ENCODE results near the gene IL10RB. TPM values are rescaled to one million over a fixed set of nuclear protein-coding genes. Genes with fewer than 3 reads are reported as not detected.
"Not testable (repeated sequence)": the region's sequence is repeated elsewhere in the genome, so short reads cannot be mapped to it uniquely, and the experiment has no call there.

The IL10RB gene
- total RNA-seq, 4 donors from 2014 or later: 20.7 to 28.1 (median 23.4) TPM

DNA sequence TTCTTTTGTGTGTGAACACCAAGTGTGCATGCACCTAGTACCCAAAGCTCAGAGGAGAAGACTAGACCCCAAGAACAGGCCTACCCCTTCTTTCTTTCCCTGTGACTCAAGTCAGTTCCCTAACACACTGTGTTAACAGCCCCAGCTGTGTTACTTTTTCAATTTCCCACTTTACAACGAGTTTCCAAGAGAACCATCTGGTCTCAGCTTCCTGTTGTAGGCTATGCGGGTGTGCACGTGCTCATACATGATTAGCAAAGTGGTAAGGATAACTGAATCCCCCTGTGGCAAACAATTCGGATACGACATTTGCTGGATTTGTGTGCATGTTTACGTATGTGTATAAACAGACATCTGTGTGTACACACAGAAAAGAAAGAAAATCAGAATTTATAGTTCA lies 18.6 kb upstream of the IL10RB start:
- WGBS: 71% methylated on average over 6 of the region's 6 CpGs
- H3K9me3 ChIP-seq: no peaks in the 10 kb centered on the region
- H3K27me3 ChIP-seq: no peaks in the 10 kb centered on the region
- peaks cover 67% of the 10 kb centered on the region for H3K36me3 ChIP-seq
- H3K4me3 ChIP-seq: no peak overlapping the region
- peaks cover 6% of the 10 kb centered on the region for H3K4me1 ChIP-seq
- no peak for DNase-seq (ENCODE audit: low spot score in 2 of 2)
- TF ChIP-seq, protein P1, sequence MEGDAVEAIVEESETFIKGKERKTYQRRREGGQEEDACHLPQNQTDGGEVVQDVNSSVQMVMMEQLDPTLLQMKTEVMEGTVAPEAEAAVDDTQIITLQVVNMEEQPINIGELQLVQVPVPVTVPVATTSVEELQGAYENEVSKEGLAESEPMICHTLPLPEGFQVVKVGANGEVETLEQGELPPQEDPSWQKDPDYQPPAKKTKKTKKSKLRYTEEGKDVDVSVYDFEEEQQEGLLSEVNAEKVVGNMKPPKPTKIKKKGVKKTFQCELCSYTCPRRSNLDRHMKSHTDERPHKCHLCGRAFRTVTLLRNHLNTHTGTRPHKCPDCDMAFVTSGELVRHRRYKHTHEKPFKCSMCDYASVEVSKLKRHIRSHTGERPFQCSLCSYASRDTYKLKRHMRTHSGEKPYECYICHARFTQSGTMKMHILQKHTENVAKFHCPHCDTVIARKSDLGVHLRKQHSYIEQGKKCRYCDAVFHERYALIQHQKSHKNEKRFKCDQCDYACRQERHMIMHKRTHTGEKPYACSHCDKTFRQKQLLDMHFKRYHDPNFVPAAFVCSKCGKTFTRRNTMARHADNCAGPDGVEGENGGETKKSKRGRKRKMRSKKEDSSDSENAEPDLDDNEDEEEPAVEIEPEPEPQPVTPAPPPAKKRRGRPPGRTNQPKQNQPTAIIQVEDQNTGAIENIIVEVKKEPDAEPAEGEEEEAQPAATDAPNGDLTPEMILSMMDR (IDR thresholded peaks at IDR 0.05): no peak
- TF ChIP-seq EP300 (IDR thresholded peaks at IDR 0.05) (no peak), POLR2AphosphoS5 (IDR thresholded peaks at IDR 0.05) (no peak), POLR2A (IDR thresholded peaks at IDR 0.05) (no peak)
- no peak overlapping the region for H3K27ac ChIP-seq

- peaks cover 84% of the 10 kb centered on the region for H3K36me3 ChIP-seq
- 82% methylated on average over 7 of the region's 7 CpGs for WGBS
- DNase-seq (ENCODE audit: low spot score in 2 of 2): no peak
- peaks cover 3% of the 10 kb centered on the region for H3K4me1 ChIP-seq
- H3K4me3 ChIP-seq: no peak overlapping the region
- no peak for TF ChIP-seq POLR2A (IDR thresholded peaks at IDR 0.05)
- TF ChIP-seq, protein P1 (IDR thresholded peaks at IDR 0.05): no peak
- TF ChIP-seq POLR2AphosphoS5 (IDR thresholded peaks at IDR 0.05): no peak
- no peak for TF ChIP-seq EP300 (IDR thresholded peaks at IDR 0.05)
- H3K27me3 ChIP-seq: no peaks in the 10 kb centered on the region
- no peaks in the 10 kb centered on the region for H3K9me3 ChIP-seq
- H3K27ac ChIP-seq: no peak overlapping the region
Observed at GRCh38 chr21:33249331-33250002, 16.7 kb upstream of the IL10RB start.

- no peak for TF ChIP-seq POLR2A (IDR thresholded peaks at IDR 0.05)
- TF ChIP-seq EP300 (IDR thresholded peaks at IDR 0.05): no peak
- no peak for TF ChIP-seq POLR2AphosphoS5 (IDR thresholded peaks at IDR 0.05)
- TF ChIP-seq, protein P1 (IDR thresholded peaks at IDR 0.05): no peak
- Histone ChIP-seq H3K4me1 (no peaks in the 10 kb centered on the region), H3K27me3 (no peaks in the 10 kb centered on the region), H3K9me3 (no peaks in the 10 kb centered on the region), H3K27ac (no peak overlapping the region), H3K4me3 (no peak overlapping the region), H3K36me3 (peaks cover 74% of the 10 kb centered on the region)
- WGBS: 88% methylated on average over 2 of the region's 2 CpGs
- no peak for DNase-seq (ENCODE audit: low spot score in 2 of 2)
Observed at GRCh38 chr21:33251119-33251518, 15.0 kb upstream of the IL10RB start.

GRCh38 chr21:33253382-33253781 lies 12.8 kb upstream of the IL10RB start:
- H3K4me1 ChIP-seq; H3K27me3 ChIP-seq; H3K27ac ChIP-seq; DNase-seq (ENCODE audit: low spot score in 2 of 2); H3K4me3 ChIP-seq; H3K9me3 ChIP-seq: not testable (repeated sequence)
- 85% methylated on average over 6 of the region's 6 CpGs for WGBS
- H3K36me3 ChIP-seq: peaks cover 66% of the 10 kb centered on the region

DNA sequence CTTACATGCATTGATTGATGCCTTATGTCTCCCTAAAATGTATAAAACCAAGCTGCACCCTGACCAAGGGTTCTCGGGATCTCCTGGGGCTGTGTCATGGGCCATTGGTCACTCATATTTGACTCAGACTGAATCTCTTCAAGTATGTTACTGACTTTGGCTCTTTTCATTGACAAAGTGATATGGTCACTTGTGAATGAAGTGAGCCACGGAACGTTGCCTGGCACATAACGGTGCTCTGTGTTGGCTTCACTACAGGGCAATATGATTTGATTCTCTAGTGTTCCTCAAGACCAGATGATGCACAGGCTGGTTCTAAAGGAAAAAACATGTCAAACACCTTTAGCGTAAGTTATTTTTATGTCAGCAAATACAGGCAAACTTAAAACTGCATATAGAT lies 11.4 kb upstream of the IL10RB start:
- Histone ChIP-seq H3K4me3 (no peak overlapping the region), H3K9me3 (no peaks in the 10 kb centered on the region), H3K36me3 (peaks cover 52% of the 10 kb centered on the region), H3K27me3 (no peaks in the 10 kb centered on the region), H3K27ac (no peak overlapping the region), H3K4me1 (no peaks in the 10 kb centered on the region)
- DNase-seq (ENCODE audit: low spot score in 2 of 2): no peak
- WGBS: 97% methylated on average over 5 of the region's 5 CpGs
- no peak for TF ChIP-seq POLR2AphosphoS5 (IDR thresholded peaks at IDR 0.05)
- TF ChIP-seq, protein P1 (IDR thresholded peaks at IDR 0.05): no peak
- no peak for TF ChIP-seq EP300 (IDR thresholded peaks at IDR 0.05)

DNA sequence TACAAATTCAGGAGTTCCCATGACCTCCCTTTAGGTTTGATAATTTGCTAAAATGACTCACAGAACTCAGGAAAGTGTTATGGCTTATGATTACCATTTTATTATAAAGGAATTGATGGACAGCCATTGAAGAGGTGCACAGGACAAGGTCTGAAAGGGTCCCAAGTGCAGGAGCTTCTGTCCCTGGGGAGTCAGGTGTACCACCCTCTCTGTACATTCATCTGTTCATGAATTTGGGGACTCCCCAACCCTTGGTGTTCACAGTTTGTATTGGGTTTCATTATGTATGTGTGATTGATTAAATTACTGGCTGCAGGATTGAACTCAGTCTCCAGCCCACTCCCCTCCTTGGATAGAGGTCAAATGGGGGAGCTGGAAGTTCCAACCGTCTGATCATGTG lies 10.8 kb upstream of the IL10RB start:
- Histone ChIP-seq H3K36me3 (peaks cover 50% of the 10 kb centered on the region), H3K4me3 (no peak overlapping the region), H3K27me3 (no peaks in the 10 kb centered on the region), H3K27ac (no peak overlapping the region), H3K4me1 (no peaks in the 10 kb centered on the region), H3K9me3 (no peaks in the 10 kb centered on the region)
- TF ChIP-seq POLR2AphosphoS5 (IDR thresholded peaks at IDR 0.05): no peak
- no peak for DNase-seq (ENCODE audit: low spot score in 2 of 2)
- 25% methylated on average over 1 of the region's 1 CpG for WGBS
